Right cardiac atrium (tissue), 5 donors: ENCODE results near the gene AMFR. TPM values are rescaled to one million over a fixed set of nuclear protein-coding genes. Genes with fewer than 3 reads are reported as not detected.

ENCODE experiments used
- ATAC-seq, 2 donors: fragments of 200-7000 bp; cut with Tn5 transposase; one replicate each; pipeline versions ENCODE4 v1.8.0 to v1.9.1; 2020; ENCODE audit warnings: moderate library complexity in 2 of 2, mild to moderate bottlenecking in 1 of 2
- DNase-seq, 3 donors: peaks; one replicate each; pipeline ENCODE4 v3.0.0-alpha.2; 2020
- H3K27ac ChIP-seq: one replicate; pipeline ENCODE4 v1.5.1; 2013; ENCODE audit warnings: mild to moderate bottlenecking, low read length, control low read depth, moderate library complexity
- H3K27me3 ChIP-seq: one replicate; pipeline ENCODE4 v1.6.1; 2013; ENCODE audit not compliant: control insufficient read depth, insufficient read depth
- H3K4me1 ChIP-seq: one replicate; pipeline ENCODE4 v1.6.1; 2013; ENCODE audit warnings: low read length; ENCODE audit not compliant: control insufficient read depth, insufficient read depth
- H3K4me3 ChIP-seq: one replicate; pipeline ENCODE4 v1.5.1; 2013; ENCODE audit warnings: low read length, control low read depth
- H3K9me3 ChIP-seq: one replicate; pipeline ENCODE4 v1.6.1; 2013; ENCODE audit warnings: low read length; ENCODE audit not compliant: control insufficient read depth
- WGBS: extraction: QIAGEN DNeasy Blood & Tissue Kit; methylation state at CpG from one replicate; pipeline ENCODE4 v1.1.7; 2013; 5-methylcytosine and 5-hydroxymethylcytosine counted together
- intact Hi-C, 4 donors: fragments of 100-400 bp; cut with DNase I; formaldehyde crosslinking; loops; one replicate each; pipeline versions ENCODE4 v1.11.0 to v1.14.0; 2022 to 2023
- polyA plus RNA-seq: library from polyadenylated mRNA; stranded (reverse); fragments of 200-250 nt; gene quantifications from one replicate; pipeline ENCODE4 v1.2.3, GENCODE V29; 2013
- total RNA-seq, 4 donors: library from RNA; stranded (reverse); fragmentation: NEBNext Ultra II Directional; extraction: Animal tissue kit (Norgen Biotek cat#: 25700); gene quantifications; one replicate each; pipeline ENCODE4 v1.2.1, GENCODE V29; 2021
- donor health status: healthy with polysubstance abuse.
- donor health status: DM: no; HTN: yes; CAD: no.
- donor health status: DM: no; HTN: no; CAD: no.
- donor health status: DM: no; HTN: yes; CAD: no; lungs with severe emphysema.
- donor health status: DM: yes; HTN: yes; CAD: no.

AMFR gene
- total and polyA plus RNA-seq, 5 donors: 52.3 to 103 (median 89.5) TPM

- no peak for DNase-seq
- WGBS: 71% methylated on average over 15 of the region's 15 CpGs
- H3K27ac ChIP-seq: no peak overlapping the region
Measured at GRCh38 chr16:56362057-56362655, 63.2 kb downstream of the AMFR start.

GRCh38 chr16:56360117-56361008 lies 65.0 kb downstream of the AMFR start:
- H3K9me3 ChIP-seq: no peaks in the 10 kb centered on the region
- no peaks in the 10 kb centered on the region for H3K4me1 ChIP-seq
- DNase-seq (peak in 1 of 3 donors; percentile 28), ATAC-seq (no peak)
- 92% methylated on average over 15 of the region's 15 CpGs for WGBS
- no peak overlapping the region for H3K4me3 ChIP-seq
- H3K27ac ChIP-seq: no peak overlapping the region
- intact Hi-C loops: no loop called here
- H3K27me3 ChIP-seq: no peaks in the 10 kb centered on the region

More at GRCh38 chr16:56362057-56362655, 63.2 kb downstream of the AMFR start:
- no peak overlapping the region for H3K4me3 ChIP-seq
- intact Hi-C loops: no loop called here
- H3K4me1 ChIP-seq: no peaks in the 10 kb centered on the region
- H3K27me3 ChIP-seq: no peaks in the 10 kb centered on the region
- peak in 1 of 2 donors; percentile 5 for ATAC-seq
- H3K9me3 ChIP-seq: no peaks in the 10 kb centered on the region

- 79% methylated on average over 13 of the region's 13 CpGs for WGBS
Measured at GRCh38 chr16:56357765-56358322, 67.5 kb downstream of the AMFR start.

GRCh38 chr16:56357241-56357764 lies 68.0 kb downstream of the AMFR start:
- Histone ChIP-seq H3K27me3 (no peaks in the 10 kb centered on the region), H3K9me3 (no peaks in the 10 kb centered on the region), H3K27ac (peak overlapping the region; percentile 24), H3K4me1 (no peaks in the 10 kb centered on the region), H3K4me3 (peak overlapping the region; percentile 58)
- intact Hi-C loops: no loop called here
- WGBS: 62% methylated on average over 13 of the region's 13 CpGs
- DNase-seq: peak in 2 of 3 donors; percentile 59 to 62
- peak; percentile 45 to 67 for ATAC-seq

More at GRCh38 chr16:56357765-56358322, 67.5 kb downstream of the AMFR start:
- Histone ChIP-seq H3K4me3 (no peak overlapping the region), H3K27me3 (no peaks in the 10 kb centered on the region), H3K27ac (no peak overlapping the region), H3K4me1 (no peaks in the 10 kb centered on the region), H3K9me3 (no peaks in the 10 kb centered on the region)
- DNase-seq: peak in 2 of 3 donors; percentile 54 to 63
- intact Hi-C loops: no loop called here
- peak; percentile 1 to 7 for ATAC-seq

- peak; percentile 91 to 92 for ATAC-seq
- no peaks in the 10 kb centered on the region for H3K9me3 ChIP-seq
- H3K4me1 ChIP-seq: no peaks in the 10 kb centered on the region
- intact Hi-C loops: no loop called here
- H3K4me3 ChIP-seq: peak overlapping the region; percentile 58
- H3K27ac ChIP-seq: peak overlapping the region; percentile 28
- peak; percentile 83 to 94 (median 91) for DNase-seq
- H3K27me3 ChIP-seq: no peaks in the 10 kb centered on the region
- WGBS: 9% methylated on average over 33 of the region's 33 CpGs
Measured at GRCh38 chr16:56356276-56357240, 68.8 kb downstream of the AMFR start.

- Histone ChIP-seq H3K9me3 (no peaks in the 10 kb centered on the region), H3K4me3 (no peak overlapping the region), H3K27ac (no peak overlapping the region), H3K4me1 (no peaks in the 10 kb centered on the region), H3K27me3 (no peaks in the 10 kb centered on the region)
- no peak for ATAC-seq
- intact Hi-C loops: no loop called here
- peak in 1 of 3 donors; percentile 54 for DNase-seq
- WGBS: 71% methylated on average over 14 of the region's 14 CpGs
Measured at GRCh38 chr16:56355786-56356275, 69.5 kb downstream of the AMFR start.

GRCh38 chr16:56355221-56355620 lies 70.1 kb downstream of the AMFR start:
- Histone ChIP-seq H3K27ac (no peak overlapping the region), H3K4me3 (no peak overlapping the region), H3K27me3 (no peaks in the 10 kb centered on the region), H3K4me1 (no peaks in the 10 kb centered on the region), H3K9me3 (no peaks in the 10 kb centered on the region)
- DNase-seq (peak in 1 of 3 donors; percentile 37), ATAC-seq (no peak)
- WGBS: 94% methylated on average over 9 of the region's 9 CpGs
- intact Hi-C loops: no loop called here

- 95% methylated on average over 17 of the region's 17 CpGs for WGBS
- Histone ChIP-seq H3K27me3 (no peaks in the 10 kb centered on the region), H3K4me3 (no peak overlapping the region), H3K4me1 (no peaks in the 10 kb centered on the region), H3K9me3 (no peaks in the 10 kb centered on the region), H3K27ac (no peak overlapping the region)
- DNase-seq: peak in 2 of 3 donors; percentile 35 to 41
- intact Hi-C loops: no loop called here
- no peak for ATAC-seq
Measured at GRCh38 chr16:56354746-56355145, 70.6 kb downstream of the AMFR start.

- peak in 1 of 3 donors; percentile 18 for DNase-seq
- 96% methylated on average over 7 of the region's 7 CpGs for WGBS
- no peaks in the 10 kb centered on the region for H3K27me3 ChIP-seq
Measured at GRCh38 chr16:56354016-56354415, 71.3 kb downstream of the AMFR start.

More at GRCh38 chr16:56354016-56354415, 71.3 kb downstream of the AMFR start:
- no peak for ATAC-seq
- no peaks in the 10 kb centered on the region for H3K4me1 ChIP-seq
- no peaks in the 10 kb centered on the region for H3K9me3 ChIP-seq
- no peak overlapping the region for H3K27ac ChIP-seq
- intact Hi-C loops: no loop called here
- no peak overlapping the region for H3K4me3 ChIP-seq
